ENCODE data around the gene DGUOK.

DGUOK gene

DNA sequence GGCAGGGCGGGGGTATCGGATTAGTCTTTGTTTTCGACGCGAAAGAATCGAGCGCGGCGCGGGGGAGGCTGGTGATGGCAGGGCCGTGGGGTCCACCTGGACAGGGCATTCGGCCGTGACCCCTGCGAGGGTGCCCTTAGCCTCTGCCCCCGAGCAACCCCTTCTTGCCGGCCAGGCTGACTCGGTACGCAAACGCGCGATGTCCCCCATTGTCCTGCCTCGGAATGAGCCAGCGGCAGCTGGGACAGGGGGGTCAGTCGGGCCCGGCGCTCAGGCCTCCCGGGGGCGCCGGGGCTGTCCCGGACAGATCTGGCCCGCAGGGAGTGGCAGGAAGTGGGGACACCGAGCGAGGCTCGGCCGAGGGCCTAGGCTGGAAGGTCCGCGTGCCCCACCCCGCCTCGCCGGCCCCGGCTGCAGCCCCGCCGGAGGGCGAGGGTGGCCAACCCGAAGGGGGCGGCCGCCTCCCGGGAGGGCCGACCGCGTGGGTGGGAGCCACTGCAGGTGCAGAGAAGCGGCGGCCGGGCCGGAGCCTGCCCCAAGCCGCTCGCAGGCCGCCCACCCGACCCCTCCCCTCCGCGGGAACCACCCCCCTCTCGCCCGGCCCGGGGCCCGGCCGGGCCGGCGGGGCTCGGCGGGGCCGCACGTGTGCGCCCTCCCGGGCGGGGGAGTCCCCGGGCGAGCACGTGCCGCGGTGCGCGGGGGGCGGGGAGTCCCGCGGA lies 57.7 kb downstream of the DGUOK start, which contains the start of gene TET3:
TET3 (plus strand) TSS at position 708 of the 719 bp plus-strand sequence. CDS start 1,494 bp downstream, outside the sequence.
- TF ChIP-seq NFRKB (IDR thresholded peaks at IDR 0.05) (no peak), L3MBTL2 (conservative IDR thresholded peaks at IDR 0.05) (peak; percentile 55; the same call in 1 of the 2 replicates)
- peak; percentile 53 for DNase-seq (ENCODE audit: extremely low spot score)
- POLR2A ChIA-PET, result no interaction called here
- CTCF ChIA-PET, result no interaction called here

DNA sequence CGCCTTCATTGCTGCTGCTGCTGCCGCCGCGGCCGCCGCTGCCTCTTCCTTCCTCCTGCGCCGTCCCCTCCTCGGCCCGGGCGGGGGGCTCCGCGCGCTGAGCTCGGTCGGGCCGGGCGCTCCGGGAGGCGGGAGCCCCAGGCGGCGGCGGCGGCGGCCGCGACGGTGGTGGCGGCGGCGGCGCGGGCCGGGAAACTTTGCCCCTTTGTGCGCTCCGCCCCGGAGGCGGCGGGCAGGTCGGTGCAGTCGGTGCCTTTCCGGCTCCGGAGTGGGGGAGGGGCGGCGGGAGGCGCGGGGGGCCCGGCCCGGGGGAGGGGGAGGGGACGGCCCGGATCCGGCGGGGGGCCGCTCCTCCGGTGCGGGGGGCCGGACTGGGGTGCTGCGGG lies 58.2 kb downstream of the DGUOK start:
- TF ChIP-seq TARDBP (IDR thresholded peaks at IDR 0.05), result no peak
- no peak for TF ChIP-seq LEF1 (IDR thresholded peaks at IDR 0.05; ENCODE audit: borderline replicate concordance)
- no peak for TF ChIP-seq ARNT (IDR thresholded peaks at IDR 0.05)
- TF ChIP-seq, protein P1, sequence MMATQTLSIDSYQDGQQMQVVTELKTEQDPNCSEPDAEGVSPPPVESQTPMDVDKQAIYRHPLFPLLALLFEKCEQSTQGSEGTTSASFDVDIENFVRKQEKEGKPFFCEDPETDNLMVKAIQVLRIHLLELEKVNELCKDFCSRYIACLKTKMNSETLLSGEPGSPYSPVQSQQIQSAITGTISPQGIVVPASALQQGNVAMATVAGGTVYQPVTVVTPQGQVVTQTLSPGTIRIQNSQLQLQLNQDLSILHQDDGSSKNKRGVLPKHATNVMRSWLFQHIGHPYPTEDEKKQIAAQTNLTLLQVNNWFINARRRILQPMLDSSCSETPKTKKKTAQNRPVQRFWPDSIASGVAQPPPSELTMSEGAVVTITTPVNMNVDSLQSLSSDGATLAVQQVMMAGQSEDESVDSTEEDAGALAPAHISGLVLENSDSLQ (IDR thresholded peaks at IDR 0.05), result no peak
- TF ChIP-seq L3MBTL2 (conservative IDR thresholded peaks at IDR 0.05), result no peak
- TF ChIP-seq FOXM1 (IDR thresholded peaks at IDR 0.05; ENCODE audit: borderline replicate concordance), result no peak
- TF ChIP-seq SP1 (IDR thresholded peaks at IDR 0.05), result no peak
- no peak for TF ChIP-seq ELF4 (IDR thresholded peaks at IDR 0.05)
- TF ChIP-seq FOXK2 (IDR thresholded peaks at IDR 0.05), result no peak
- no peak for TF ChIP-seq NFRKB (IDR thresholded peaks at IDR 0.05)
- TF ChIP-seq ZNF384 (IDR thresholded peaks at IDR 0.05), result no peak
- no peak for TF ChIP-seq HDGF (IDR thresholded peaks at IDR 0.05; ENCODE audit: borderline replicate concordance)
- TF ChIP-seq BHLHE40 (IDR thresholded peaks at IDR 0.05; ENCODE audit: borderline replicate concordance), result no peak
- TF ChIP-seq CTBP1 (IDR thresholded peaks at IDR 0.05; ENCODE audit: borderline replicate concordance), result no peak
- no peak for TF ChIP-seq SUZ12 (IDR thresholded peaks at IDR 0.05)
- no peak for TF ChIP-seq FOXA1 (IDR thresholded peaks at IDR 0.05)
- ChIA-PET POLR2A (no interaction called here), CTCF (no interaction called here)
- peak; percentile 42 for DNase-seq (ENCODE audit: extremely low spot score)

DNA sequence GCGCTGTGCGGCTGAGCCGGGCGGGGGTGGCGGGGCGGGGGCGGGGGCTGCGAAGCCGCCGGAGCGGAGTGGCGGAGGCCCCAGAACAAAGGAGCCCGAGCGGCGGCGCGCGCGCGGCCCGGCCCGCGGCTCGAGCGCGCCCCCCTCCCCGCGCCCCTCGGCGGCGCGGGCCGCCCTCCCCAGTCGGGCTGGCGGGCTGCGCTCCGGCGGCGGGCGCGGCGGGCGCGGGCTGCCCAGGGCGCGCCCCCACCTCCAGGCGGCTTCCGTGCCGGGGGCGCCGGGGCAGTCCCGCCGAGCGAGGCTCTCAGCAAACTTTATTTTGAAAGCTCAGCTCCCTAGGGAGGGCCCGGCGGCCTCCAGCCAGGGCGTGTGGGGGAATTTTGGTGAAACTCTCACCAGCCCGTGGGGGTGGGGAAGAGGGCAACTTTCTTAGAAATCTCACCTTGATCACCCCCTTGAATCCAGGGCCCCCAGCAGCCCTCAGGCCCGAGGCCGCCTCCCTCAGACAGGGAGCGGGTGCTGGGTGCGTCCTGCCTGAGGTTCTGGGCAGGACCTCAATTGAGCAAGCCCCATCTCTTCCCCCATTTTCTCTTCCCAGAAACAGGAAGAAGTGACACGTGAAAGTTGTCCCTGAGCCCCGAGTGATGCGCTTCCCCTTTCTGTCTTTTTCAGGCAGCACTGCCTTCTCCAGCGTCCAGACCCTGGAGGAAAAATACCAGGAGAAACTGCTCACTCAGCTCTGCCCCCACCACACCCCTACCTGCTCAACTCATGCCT lies 58.8 kb downstream of the DGUOK start:
- TF ChIP-seq SUZ12 (IDR thresholded peaks at IDR 0.05), result no peak
- CTCF ChIA-PET, result no interaction called here
- POLR2A ChIA-PET, result no interaction called here
- peak; percentile 58 for DNase-seq (ENCODE audit: extremely low spot score)

DNA sequence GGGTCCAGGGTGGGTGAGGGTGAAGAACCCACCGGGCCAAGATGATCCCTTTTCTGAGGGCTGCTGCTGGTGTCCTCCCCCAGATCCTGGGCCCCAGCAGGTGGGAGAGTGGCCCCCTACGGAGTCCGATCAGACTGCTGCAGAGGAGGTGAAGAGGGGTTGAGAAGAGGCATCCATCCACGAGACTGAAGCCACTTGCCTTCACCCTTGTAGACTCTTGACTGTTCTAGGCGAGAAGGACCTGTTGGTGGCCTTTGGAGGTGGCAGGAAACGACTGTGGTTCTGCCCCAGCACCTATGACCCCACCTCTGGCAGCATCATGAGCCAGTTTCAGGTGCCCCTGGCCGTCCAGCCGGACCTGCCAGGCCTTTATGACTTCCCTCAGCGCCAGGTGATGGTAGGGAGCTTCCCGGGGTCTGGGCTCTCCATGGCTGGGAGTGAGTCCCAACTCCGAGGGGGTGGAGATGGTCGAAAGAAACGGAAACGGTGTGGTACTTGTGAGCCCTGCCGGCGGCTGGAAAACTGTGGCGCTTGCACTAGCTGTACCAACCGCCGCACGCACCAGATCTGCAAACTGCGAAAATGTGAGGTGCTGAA lies 59.5 kb downstream of the DGUOK start:
- DNase-seq (ENCODE audit: extremely low spot score), result no peak
- TF ChIP-seq TARDBP (IDR thresholded peaks at IDR 0.05) (no peak), HDGF (IDR thresholded peaks at IDR 0.05; ENCODE audit: borderline replicate concordance) (no peak), FOXK2 (IDR thresholded peaks at IDR 0.05) (no peak), L3MBTL2 (conservative IDR thresholded peaks at IDR 0.05) (no peak), FOXA1 (IDR thresholded peaks at IDR 0.05) (no peak), CTBP1 (IDR thresholded peaks at IDR 0.05; ENCODE audit: borderline replicate concordance) (no peak), SP1 (IDR thresholded peaks at IDR 0.05) (no peak), NFRKB (IDR thresholded peaks at IDR 0.05) (no peak)
- TF ChIP-seq, protein P1 (IDR thresholded peaks at IDR 0.05), result no peak
- CTCF ChIA-PET, result no interaction called here
- POLR2A ChIA-PET, result interaction anchor here (2.1 kb wide), 1 partner anchor 15 kb away, joined by 7 read pairs; no protein-coding TSS in a partner anchor

DNA sequence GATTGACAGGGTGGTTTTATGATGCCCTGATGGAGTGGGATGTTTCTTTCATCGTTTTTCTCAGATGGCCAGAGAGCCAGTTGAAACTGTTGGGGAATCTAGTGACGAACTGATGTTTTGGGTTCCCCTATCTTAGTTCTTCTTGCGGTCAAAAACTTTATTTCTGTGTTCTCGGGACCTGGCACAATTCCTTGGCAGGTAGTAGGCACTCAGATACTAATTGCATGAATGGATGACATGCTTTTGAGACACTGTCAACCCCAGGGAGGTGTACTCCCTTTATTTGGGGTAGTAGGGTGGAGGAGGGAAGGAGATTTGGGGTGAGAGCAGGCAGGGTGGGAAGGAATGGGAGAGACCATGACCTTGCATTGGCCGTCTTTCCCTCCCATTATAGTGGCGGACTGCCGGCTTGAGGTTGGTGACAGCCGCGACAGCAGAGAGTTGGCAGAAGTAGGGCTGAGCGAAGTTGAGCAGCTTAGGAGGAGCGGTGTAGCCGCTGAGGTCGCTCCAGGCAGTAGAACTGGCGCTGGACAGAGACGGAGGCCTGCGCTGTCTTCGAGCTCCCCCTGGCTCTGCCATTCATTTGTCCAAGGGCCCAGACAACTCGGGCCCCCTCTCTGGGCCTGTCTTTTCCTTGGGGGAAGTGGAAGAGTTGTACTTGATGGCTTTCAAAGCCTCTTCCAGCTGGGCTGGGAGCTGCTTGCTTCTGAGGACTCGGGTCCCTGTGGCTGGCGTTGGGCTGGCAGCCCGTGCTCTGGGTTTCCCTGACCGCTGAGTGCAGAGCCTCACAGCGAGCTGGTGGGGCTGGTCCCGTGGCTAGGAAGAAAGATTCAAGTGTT lies 60.6 kb downstream of the DGUOK start:
- CTCF ChIA-PET, result interaction anchor here (1.0 kb wide), 1 partner anchor 14 kb away, joined by 3 read pairs; no protein-coding TSS in a partner anchor
- TF ChIP-seq FOXA1 (IDR thresholded peaks at IDR 0.05) (no peak), ZNF384 (IDR thresholded peaks at IDR 0.05) (no peak), SP1 (IDR thresholded peaks at IDR 0.05) (no peak), FOXK2 (IDR thresholded peaks at IDR 0.05) (no peak), HDGF (IDR thresholded peaks at IDR 0.05; ENCODE audit: borderline replicate concordance) (no peak), NFRKB (IDR thresholded peaks at IDR 0.05) (no peak), ARNT (IDR thresholded peaks at IDR 0.05) (no peak), FOXM1 (IDR thresholded peaks at IDR 0.05; ENCODE audit: borderline replicate concordance) (no peak)
- no peak for DNase-seq (ENCODE audit: extremely low spot score)
- POLR2A ChIA-PET, result interaction anchor here (0.9 to 2.1 kb wide), 3 partner anchors 10 to 159 kb away, joined by 3 to 7 read pairs (median 4); partner anchors contain the start of gene STAMBP

DNA sequence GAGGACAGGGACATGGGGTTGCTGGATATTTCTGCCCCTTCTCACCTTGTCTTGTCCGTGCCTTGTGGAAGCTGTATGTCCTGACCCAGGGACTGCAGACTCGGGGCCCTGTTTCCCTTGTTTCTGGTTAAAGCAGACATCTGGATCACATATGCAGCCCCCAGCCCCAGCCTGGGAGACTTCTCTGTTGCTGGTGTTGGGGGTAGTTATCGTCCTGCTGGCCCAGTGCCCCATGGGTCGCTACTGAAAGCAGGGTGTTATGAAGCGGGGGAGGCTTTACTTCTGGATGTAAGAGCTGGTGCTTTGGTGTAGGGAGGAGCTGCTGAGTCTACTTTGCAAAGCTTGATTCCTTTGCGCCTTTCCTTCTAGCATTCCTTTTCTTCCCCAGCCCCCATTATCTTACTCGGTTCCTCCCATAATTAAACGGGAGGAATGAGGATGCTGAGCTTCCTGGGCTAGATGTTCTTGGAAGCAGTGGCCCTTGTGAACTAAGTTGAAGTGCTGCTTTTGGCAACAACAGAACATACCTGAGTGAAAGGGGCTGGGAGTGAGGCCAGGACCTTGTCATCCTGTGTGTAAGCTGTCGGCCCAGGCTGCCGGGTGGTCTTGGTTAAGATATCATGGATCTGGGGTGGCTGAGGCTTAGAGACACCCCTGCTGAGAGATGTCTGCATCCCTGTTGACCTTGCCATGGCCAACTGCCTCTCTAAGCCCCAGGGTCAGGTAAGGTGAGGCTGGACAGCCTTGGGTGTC lies 61.4 kb downstream of the DGUOK start:
- no peak for DNase-seq (ENCODE audit: extremely low spot score)
- TF ChIP-seq ARNT (IDR thresholded peaks at IDR 0.05), result no peak
- no peak for TF ChIP-seq ZNF384 (IDR thresholded peaks at IDR 0.05)
- TF ChIP-seq TARDBP (IDR thresholded peaks at IDR 0.05), result no peak
- no peak for TF ChIP-seq BHLHE40 (IDR thresholded peaks at IDR 0.05; ENCODE audit: borderline replicate concordance)
- no peak for TF ChIP-seq FOXM1 (IDR thresholded peaks at IDR 0.05; ENCODE audit: borderline replicate concordance)
- TF ChIP-seq FOXA1 (IDR thresholded peaks at IDR 0.05), result no peak
- TF ChIP-seq ELF4 (IDR thresholded peaks at IDR 0.05), result no peak
- no peak for TF ChIP-seq SP1 (IDR thresholded peaks at IDR 0.05)
- no peak for TF ChIP-seq NFRKB (IDR thresholded peaks at IDR 0.05)
- TF ChIP-seq FOXK2 (IDR thresholded peaks at IDR 0.05), result no peak
- TF ChIP-seq SUZ12 (IDR thresholded peaks at IDR 0.05), result no peak
- TF ChIP-seq LEF1 (IDR thresholded peaks at IDR 0.05; ENCODE audit: borderline replicate concordance), result no peak
- TF ChIP-seq L3MBTL2 (conservative IDR thresholded peaks at IDR 0.05), result no peak
- TF ChIP-seq, protein P1 (IDR thresholded peaks at IDR 0.05), result no peak
- POLR2A ChIA-PET, result interaction anchor here (0.6 to 2.1 kb wide), 5 partner anchors 10 to 162 kb away, joined by 3 to 7 read pairs (median 3); partner anchors contain the start of gene STAMBP
- CTCF ChIA-PET, result interaction anchor here (1.0 kb wide), 1 partner anchor 13 kb away, joined by 3 read pairs; no protein-coding TSS in a partner anchor
